Endothelial cell of umbilical vein (primary cell): ENCODE data around the gene TNFRSF1B.

Source experiments
- CTCF ChIP-seq, 2 donors: IDR thresholded peaks; 1 replicate in 1 of 2; 2 replicates in 1 of 2; pipeline ENCODE4 v1.5.1; 2011; ENCODE audit warnings: low read length in 2 of 2, mild to moderate bottlenecking in 2 of 2, moderate library complexity in 2 of 2, control low read depth in 1 of 2, inconsistent platforms in 1 of 2, low read depth in 1 of 2; ENCODE audit not compliant: insufficient read depth in 1 of 2; ENCODE audit errors: extremely low read depth in 1 of 2
- EZH2 ChIP-seq: IDR thresholded peaks from 2 replicates; pipeline ENCODE4 v1.6.1; 2012; ENCODE audit warnings: borderline replicate concordance, low read depth, mild to moderate bottlenecking, moderate library complexity, low read length, inconsistent platforms; ENCODE audit not compliant: severe bottlenecking
- FOS ChIP-seq: IDR thresholded peaks from 2 replicates; pipeline ENCODE4 v1.6.1; 2011; ENCODE audit warnings: mild to moderate bottlenecking, low read length, moderate library complexity, borderline replicate concordance; ENCODE audit not compliant: insufficient read depth
- JUN ChIP-seq: IDR thresholded peaks from 2 replicates; pipeline ENCODE4 v1.6.1; 2011; ENCODE audit warnings: borderline replicate concordance, low read depth; ENCODE audit not compliant: insufficient read length, insufficient read depth
- MAX ChIP-seq: IDR thresholded peaks from 2 replicates; pipeline ENCODE4 v1.6.1; 2011; ENCODE audit not compliant: insufficient read depth, insufficient read length
- POLR2A ChIP-seq: IDR thresholded peaks from 2 replicates; pipeline ENCODE4 v1.6.1; 2012; ENCODE audit warnings: low read depth, mild to moderate bottlenecking, control low read depth, low read length
- POLR2AphosphoS5 ChIP-seq: IDR thresholded peaks from 2 replicates; pipeline ENCODE4 v1.6.1; 2012; ENCODE audit warnings: low read depth, mild to moderate bottlenecking, control low read depth, low read length, moderate library complexity; ENCODE audit not compliant: insufficient read depth

GRCh38 chr1:12191242-12192032, 24.6 kb downstream of the TNFRSF1B start:
- TF ChIP-seq CTCF (IDR thresholded peaks at IDR 0.05; ENCODE audit: extremely low read depth in 1 of 2, insufficient read depth in 1 of 2, low read depth in 1 of 2, low read length in 2 of 2) (no peak), MAX (no peak), JUN (no peak), POLR2A (no peak), POLR2AphosphoS5 (no peak), EZH2 (no peak), FOS (no peak)
